B cell (primary cell): Measurements from ENCODE around the gene HEPACAM2.

Experiments
- EZH2 ChIP-seq: IDR thresholded peaks from 2 replicates; pipeline ENCODE4 v1.6.1; 2012; ENCODE audit warnings: borderline replicate concordance, low read depth, mild to moderate bottlenecking, moderate library complexity, low read length; ENCODE audit not compliant: insufficient read depth, poor library complexity, severe bottlenecking
- TF ChIP-seq, protein P1 (sequence below): fragments of 200-600 bp; IDR thresholded peaks from one replicate; pipeline ENCODE4 v1.8.0; 2022; ENCODE audit warnings: antibody characterized with exemption, mild to moderate bottlenecking

DNA sequence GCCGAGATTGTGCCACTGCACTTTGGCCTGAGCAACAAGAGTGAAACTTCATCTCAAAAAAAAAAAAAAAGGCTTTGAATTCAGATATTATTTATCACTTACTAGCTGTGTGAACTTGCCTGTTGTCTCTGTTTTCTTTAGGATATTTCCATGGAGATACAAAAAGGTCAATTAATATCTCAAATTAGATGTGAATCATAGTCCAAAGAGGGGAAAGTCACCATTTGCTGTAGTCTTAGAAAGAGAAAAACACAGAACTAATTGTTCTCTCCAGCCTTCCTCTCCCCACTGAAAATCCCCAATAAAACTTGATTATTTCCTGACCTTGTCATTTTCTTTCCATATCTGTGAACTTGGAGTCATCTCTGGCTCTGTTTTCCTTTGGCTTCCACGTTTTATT, 21.2 kb downstream of the HEPACAM2 start:
- TF ChIP-seq, protein P1, sequence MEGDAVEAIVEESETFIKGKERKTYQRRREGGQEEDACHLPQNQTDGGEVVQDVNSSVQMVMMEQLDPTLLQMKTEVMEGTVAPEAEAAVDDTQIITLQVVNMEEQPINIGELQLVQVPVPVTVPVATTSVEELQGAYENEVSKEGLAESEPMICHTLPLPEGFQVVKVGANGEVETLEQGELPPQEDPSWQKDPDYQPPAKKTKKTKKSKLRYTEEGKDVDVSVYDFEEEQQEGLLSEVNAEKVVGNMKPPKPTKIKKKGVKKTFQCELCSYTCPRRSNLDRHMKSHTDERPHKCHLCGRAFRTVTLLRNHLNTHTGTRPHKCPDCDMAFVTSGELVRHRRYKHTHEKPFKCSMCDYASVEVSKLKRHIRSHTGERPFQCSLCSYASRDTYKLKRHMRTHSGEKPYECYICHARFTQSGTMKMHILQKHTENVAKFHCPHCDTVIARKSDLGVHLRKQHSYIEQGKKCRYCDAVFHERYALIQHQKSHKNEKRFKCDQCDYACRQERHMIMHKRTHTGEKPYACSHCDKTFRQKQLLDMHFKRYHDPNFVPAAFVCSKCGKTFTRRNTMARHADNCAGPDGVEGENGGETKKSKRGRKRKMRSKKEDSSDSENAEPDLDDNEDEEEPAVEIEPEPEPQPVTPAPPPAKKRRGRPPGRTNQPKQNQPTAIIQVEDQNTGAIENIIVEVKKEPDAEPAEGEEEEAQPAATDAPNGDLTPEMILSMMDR, result no peak
- no peak for TF ChIP-seq EZH2
